Calu3 (cell line): ENCODE measurements around the gene ATP8A2. TPM values are rescaled to one million over a fixed set of nuclear protein-coding genes. Genes with fewer than 3 reads are reported as not detected.

Experiments used
- BruUV-seq: library from RNA; stranded (reverse); fragments of 400-500 nt; replicated peaks from 2 replicates; lab custom pipeline; 2021; lab: Mats Ljungman, UMichigan
- CTCF ChIA-PET: fragments of 300-600 bp; sonication (Branson Sonifier 250); formaldehyde crosslinking; loops from one replicate; lab custom pipeline; 2022; ENCODE audit warnings: antibody characterized with exemption; lab: Charles Lee
- DNase-seq: peaks from one replicate; pipeline ENCODE4 v3.0.0; 2022
- H3K27ac Mint-ChIP-seq: one replicate; pipeline ENCODE4 v1.8.0; 2022; ENCODE audit warnings: mixed read lengths; ENCODE audit not compliant: unreplicated experiment
- H3K27me3 Mint-ChIP-seq: one replicate; pipeline ENCODE4 v1.8.0; 2022; ENCODE audit warnings: mixed read lengths; ENCODE audit not compliant: unreplicated experiment
- H3K36me3 Mint-ChIP-seq: one replicate; pipeline ENCODE4 v1.8.0; 2022; ENCODE audit warnings: mild to moderate bottlenecking, moderate library complexity, mixed read lengths; ENCODE audit not compliant: insufficient read depth, unreplicated experiment
- H3K4me1 Mint-ChIP-seq: one replicate; pipeline ENCODE4 v1.8.0; 2022; ENCODE audit warnings: mild to moderate bottlenecking, low read depth, mixed read lengths; ENCODE audit not compliant: unreplicated experiment
- H3K4me3 Mint-ChIP-seq: one replicate; pipeline ENCODE4 v1.8.0; 2022; ENCODE audit warnings: mild to moderate bottlenecking, low read depth, moderate library complexity, mixed read lengths; ENCODE audit not compliant: unreplicated experiment
- H3K9me3 Mint-ChIP-seq: one replicate; pipeline ENCODE4 v1.8.0; 2022; ENCODE audit warnings: low read depth, mixed read lengths; ENCODE audit not compliant: unreplicated experiment
- CTCF ChIP-seq: fragments of 200-600 bp; IDR thresholded peaks from one replicate; pipeline ENCODE4 v1.8.0; 2022; ENCODE audit warnings: antibody characterized with exemption; ENCODE audit not compliant: unreplicated experiment
- intact Hi-C: fragments of 100-400 bp; cut with micrococcal nuclease; formaldehyde crosslinking; loops from one replicate; pipeline ENCODE4 v1.10.0; 2022; ENCODE audit not compliant: unreplicated experiment
- total RNA-seq: library from RNA; stranded (reverse); gene quantifications from 2 replicates; pipeline ENCODE4 v1.2.3, GENCODE V29; 2022

The ATP8A2 gene
- total RNA-seq, 1 experiment from 2014 or later: 0.05 TPM

- intact Hi-C loops: no loop called here
- DNase-seq: no peak
- H3K27ac Mint-ChIP-seq: no peak overlapping the region
- no peak for TF ChIP-seq CTCF
- no peaks in the 10 kb centered on the region for H3K36me3 Mint-ChIP-seq
- peaks cover 24% of the 10 kb centered on the region for H3K4me1 Mint-ChIP-seq
- H3K27me3 Mint-ChIP-seq: no peaks in the 10 kb centered on the region
- CTCF ChIA-PET: no interaction called here
- no TSS peak for BruUV-seq
- no peak overlapping the region for H3K4me3 Mint-ChIP-seq
- H3K9me3 Mint-ChIP-seq: no peaks in the 10 kb centered on the region
Measured at GRCh38 chr13:26015271-26016125, 643.7 kb downstream of the ATP8A2 start.

- CTCF ChIA-PET: no interaction called here
- no peaks in the 10 kb centered on the region for H3K36me3 Mint-ChIP-seq
- intact Hi-C loops: no loop called here
- no peak for TF ChIP-seq CTCF
- no peak for DNase-seq
- BruUV-seq: no TSS peak
- H3K4me3 Mint-ChIP-seq: no peak overlapping the region
- peaks cover 31% of the 10 kb centered on the region for H3K4me1 Mint-ChIP-seq
- no peaks in the 10 kb centered on the region for H3K27me3 Mint-ChIP-seq
- no peaks in the 10 kb centered on the region for H3K9me3 Mint-ChIP-seq
- no peak overlapping the region for H3K27ac Mint-ChIP-seq
Measured at GRCh38 chr13:26016189-26016588, 644.4 kb downstream of the ATP8A2 start.

- Mint-ChIP-seq H3K27ac (no peak overlapping the region), H3K4me3 (no peak overlapping the region), H3K4me1 (peaks cover 43% of the 10 kb centered on the region), H3K27me3 (no peaks in the 10 kb centered on the region), H3K9me3 (no peaks in the 10 kb centered on the region), H3K36me3 (no peaks in the 10 kb centered on the region)
- intact Hi-C loops: no loop called here
- no TSS peak for BruUV-seq
- CTCF ChIA-PET: interaction anchor here (0.7 kb wide), 1 partner anchor 35 kb away, joined by 3 read pairs; no protein-coding TSS in a partner anchor
- no peak for TF ChIP-seq CTCF
- no peak for DNase-seq
Measured at GRCh38 chr13:26017196-26017921, 645.6 kb downstream of the ATP8A2 start.

GRCh38 chr13:26017932-26018665, 646.3 kb downstream of the ATP8A2 start:
- no peak for DNase-seq
- no peaks in the 10 kb centered on the region for H3K9me3 Mint-ChIP-seq
- CTCF ChIA-PET: interaction anchor here (0.7 kb wide), 1 partner anchor 34 kb away, joined by 3 read pairs; no protein-coding TSS in a partner anchor
- BruUV-seq: no TSS peak
- peaks cover 50% of the 10 kb centered on the region for H3K4me1 Mint-ChIP-seq
- H3K4me3 Mint-ChIP-seq: no peak overlapping the region
- TF ChIP-seq CTCF: no peak
- H3K27me3 Mint-ChIP-seq: no peaks in the 10 kb centered on the region
- H3K27ac Mint-ChIP-seq: no peak overlapping the region
- intact Hi-C loops: no loop called here
- H3K36me3 Mint-ChIP-seq: no peaks in the 10 kb centered on the region
